Measurements from ENCODE around the gene FBXO41.

FBXO41 gene

GRCh38 chr2:73295751-73296400, 11.6 kb upstream of the FBXO41 start:
- Histone ChIP-seq H3K4me1 (ENCODE audit: control insufficient read depth in 1 of 2, insufficient read depth in 1 of 2, low read depth in 1 of 2, low read length in 1 of 2) (peaks cover 4 to 18% of the 10 kb centered on the region in 2 experiments), H3K27me3 (peaks cover 100% of the 10 kb centered on the region), H3K9me3 (no peaks in the 10 kb centered on the region), H3K4me3 (ENCODE audit: low read depth in 1 of 2, low read length in 1 of 2) (no peak overlapping the region), H3K27ac (no peak overlapping the region), H3K36me3 (no peaks in the 10 kb centered on the region)
- no peak for TF ChIP-seq CTCF (IDR thresholded peaks at IDR 0.05)

- peaks cover 100% of the 10 kb centered on the region for H3K27me3 ChIP-seq
- no peak for TF ChIP-seq CTCF (IDR thresholded peaks at IDR 0.05)
- H3K27ac ChIP-seq = no peak overlapping the region
- H3K4me3 ChIP-seq (ENCODE audit: low read depth in 1 of 2, low read length in 1 of 2) = no peak overlapping the region
- no peaks in the 10 kb centered on the region for H3K36me3 ChIP-seq
- no peaks in the 10 kb centered on the region for H3K9me3 ChIP-seq
- peaks cover 4 to 18% of the 10 kb centered on the region in 2 experiments for H3K4me1 ChIP-seq (ENCODE audit: control insufficient read depth in 1 of 2, insufficient read depth in 1 of 2, low read depth in 1 of 2, low read length in 1 of 2)
These were observed 10.0 kb upstream of the FBXO41 start for GRCh38 chr2:73294239-73294638.

- Histone ChIP-seq H3K27me3 (peaks cover 100% of the 10 kb centered on the region), H3K36me3 (no peaks in the 10 kb centered on the region), H3K9me3 (no peaks in the 10 kb centered on the region), H3K4me3 (ENCODE audit: low read depth in 1 of 2, low read length in 1 of 2) (peak within 1 kb of the TSS in 1 of 2 experiments; percentile 14), H3K4me1 (ENCODE audit: control insufficient read depth in 1 of 2, insufficient read depth in 1 of 2, low read depth in 1 of 2, low read length in 1 of 2) (peaks cover 4 to 18% of the 10 kb centered on the region in 2 experiments), H3K27ac (no peak within 1 kb of the TSS)
- TF ChIP-seq CTCF (IDR thresholded peaks at IDR 0.05) = no peak
These were observed 9.4 kb upstream of the FBXO41 start, which contains the start of gene EGR4 for GRCh38 chr2:73293534-73294171. Gene EGR4, minus strand, starts transcription at chr2:73293548. Its CDS starts 231 bp downstream, at chr2:73293317.

- no peaks in the 10 kb centered on the region for H3K9me3 ChIP-seq
- no peaks in the 10 kb centered on the region for H3K36me3 ChIP-seq
- H3K4me3 ChIP-seq (ENCODE audit: low read depth in 1 of 2, low read length in 1 of 2) = peak overlapping the region in 1 of 2 experiments; percentile 14
- TF ChIP-seq CTCF (IDR thresholded peaks at IDR 0.05) = no peak
- H3K27me3 ChIP-seq = peaks cover 100% of the 10 kb centered on the region
- peaks cover 4 to 18% of the 10 kb centered on the region in 2 experiments for H3K4me1 ChIP-seq (ENCODE audit: control insufficient read depth in 1 of 2, insufficient read depth in 1 of 2, low read depth in 1 of 2, low read length in 1 of 2)
- no peak overlapping the region for H3K27ac ChIP-seq
These were observed 8.7 kb upstream of the FBXO41 start for GRCh38 chr2:73292906-73293533.

- H3K4me1 ChIP-seq (ENCODE audit: control insufficient read depth in 1 of 2, insufficient read depth in 1 of 2, low read depth in 1 of 2, low read length in 1 of 2) = peaks cover 4 to 18% of the 10 kb centered on the region in 2 experiments
- no peaks in the 10 kb centered on the region for H3K36me3 ChIP-seq
- H3K4me3 ChIP-seq (ENCODE audit: low read depth in 1 of 2, low read length in 1 of 2) = no peak overlapping the region
- no peak for TF ChIP-seq CTCF (IDR thresholded peaks at IDR 0.05)
- peaks cover 100% of the 10 kb centered on the region for H3K27me3 ChIP-seq
- no peaks in the 10 kb centered on the region for H3K9me3 ChIP-seq
- H3K27ac ChIP-seq = no peak overlapping the region
These were observed 8.1 kb upstream of the FBXO41 start for GRCh38 chr2:73292316-73292905.
